Endodermal cell (in vitro differentiated cells): ENCODE measurements around the gene SYT3. TPM values are rescaled to one million over a fixed set of nuclear protein-coding genes. Genes with fewer than 3 reads are reported as not detected.

Experiments used
- DNase-seq: peaks from one replicate; pipeline ENCODE4 v3.0.0-alpha.2; 2017
- H3K27ac ChIP-seq: 2 replicates; pipeline ENCODE4 v1.5.1; 2013; ENCODE audit warnings: mild to moderate bottlenecking, low read depth, low read length, moderate library complexity
- H3K27me3 ChIP-seq: 2 replicates; pipeline ENCODE4 v1.6.1; 2013; ENCODE audit warnings: mild to moderate bottlenecking, low read length, moderate library complexity; ENCODE audit not compliant: insufficient read depth, control insufficient read depth, poor library complexity, severe bottlenecking
- H3K36me3 ChIP-seq: 2 replicates; pipeline ENCODE4 v1.7.0; 2013; ENCODE audit warnings: mild to moderate bottlenecking, low read length, moderate library complexity; ENCODE audit not compliant: control insufficient read depth, insufficient read depth
- H3K4me1 ChIP-seq: one replicate; pipeline ENCODE4 v1.7.0; 2013; ENCODE audit warnings: low read length; ENCODE audit not compliant: control insufficient read depth, insufficient read depth
- H3K4me3 ChIP-seq: 2 replicates; pipeline ENCODE4 v1.5.1; 2013; ENCODE audit warnings: mild to moderate bottlenecking, low read length, moderate library complexity
- H3K9ac ChIP-seq: 2 replicates; pipeline ENCODE4 v1.6.1; 2013; ENCODE audit warnings: mild to moderate bottlenecking, low read length, moderate library complexity; ENCODE audit not compliant: poor library complexity, severe bottlenecking; ENCODE audit errors: extremely low read depth
- H3K9me3 ChIP-seq: 2 replicates; pipeline ENCODE4 v1.6.1; 2013; ENCODE audit warnings: mild to moderate bottlenecking, low read length, moderate library complexity; ENCODE audit not compliant: control insufficient read depth
- H3K27ac Mint-ChIP-seq: 2 replicates; pipeline ENCODE4 v1.8.0; 2020; ENCODE audit warnings: mixed read lengths
- H3K27me3 Mint-ChIP-seq: 2 replicates; pipeline ENCODE4 v1.8.0; 2021; ENCODE audit warnings: mild to moderate bottlenecking, mixed read lengths; ENCODE audit not compliant: insufficient read depth
- H3K36me3 Mint-ChIP-seq: 2 replicates; pipeline ENCODE4 v1.8.0; 2020; ENCODE audit warnings: low read depth, mixed read lengths
- H3K4me1 Mint-ChIP-seq: 2 replicates; pipeline ENCODE4 v1.8.0; 2020; ENCODE audit warnings: mixed read lengths
- H3K4me3 Mint-ChIP-seq: 2 replicates; pipeline ENCODE4 v1.8.0; 2020; ENCODE audit warnings: mild to moderate bottlenecking, moderate library complexity, mixed read lengths
- H3K9me3 Mint-ChIP-seq: 2 replicates; pipeline ENCODE4 v1.8.0; 2020; ENCODE audit warnings: mild to moderate bottlenecking, mixed read lengths
- CTCF ChIP-seq: fragments of 200-600 bp; sonication (generic); conservative IDR thresholded peaks from 2 replicates; pipeline ENCODE4 v1.5.0; 2021; ENCODE audit warnings: antibody characterized with exemption, mild to moderate bottlenecking
- WGBS, 2 experiments: methylation state at CpG; one replicate each; pipeline versions ENCODE4 v1.1.5 to v1.1.7; 2013; ENCODE audit warnings: missing lambda C conversion rate in 2 of 2, mixed read lengths in 1 of 2; ENCODE audit not compliant: insufficient coverage in 1 of 2, insufficient read length in 1 of 2; 5-methylcytosine and 5-hydroxymethylcytosine counted together
- total RNA-seq, 2 donors: library from RNA; stranded (reverse); fragmentation: NEBNext Ultra II Directional in 1 of 2; extraction: Animal tissue kit (Norgen Biotek cat#: 25700) in 1 of 2; gene quantifications; 2 replicates in 1 of 2; 3 replicates in 1 of 2; pipeline ENCODE4 v1.2.1, GENCODE V29; 2021

Gene SYT3
- total RNA-seq, 2 donors from 2014 or later = 1.7 to 1.9 TPM

GRCh38 chr19:50666346-50667176 lies 26.9 kb upstream of the SYT3 start:
- Mint-ChIP-seq H3K27me3 (peaks cover 86% of the 10 kb centered on the region), H3K36me3 (no peaks in the 10 kb centered on the region), H3K4me3 (no peak overlapping the region), H3K9me3 (no peaks in the 10 kb centered on the region), H3K4me1 (peaks cover 3% of the 10 kb centered on the region), H3K27ac (no peak overlapping the region)
- no peak for DNase-seq
- no peak overlapping the region for H3K27ac ChIP-seq
- no peaks in the 10 kb centered on the region for H3K36me3 ChIP-seq
- peaks cover 31% of the 10 kb centered on the region for H3K27me3 ChIP-seq
- no peaks in the 10 kb centered on the region for H3K4me1 ChIP-seq
- WGBS, 2 experiments = 86 to 87% methylated on average over 14 to 47 of the region's 47 CpGs
- TF ChIP-seq CTCF = no peak
- no peaks in the 10 kb centered on the region for H3K9me3 ChIP-seq
- H3K4me3 ChIP-seq = no peak overlapping the region
- no peak overlapping the region for H3K9ac ChIP-seq

GRCh38 chr19:50664204-50664603 lies 24.5 kb upstream of the SYT3 start:
- Histone ChIP-seq H3K4me1 (no peaks in the 10 kb centered on the region), H3K9ac (no peak overlapping the region), H3K9me3 (no peaks in the 10 kb centered on the region), H3K27me3 (peaks cover 18% of the 10 kb centered on the region), H3K4me3 (no peak overlapping the region), H3K36me3 (no peaks in the 10 kb centered on the region), H3K27ac (no peak overlapping the region)
- Mint-ChIP-seq H3K4me3 (no peak overlapping the region), H3K27me3 (peaks cover 74% of the 10 kb centered on the region), H3K27ac (no peak overlapping the region), H3K36me3 (no peaks in the 10 kb centered on the region), H3K4me1 (peaks cover 4% of the 10 kb centered on the region), H3K9me3 (no peaks in the 10 kb centered on the region)
- 79 to 91% methylated on average over 5 to 6 of the region's 6 CpGs for WGBS, 2 experiments
- DNase-seq = no peak
- no peak for TF ChIP-seq CTCF

- TF ChIP-seq CTCF = peak; percentile 45
- 80% methylated on average over 1 of the region's 1 CpG; no CpG with 5 or more reads in 1 of the 2 experiments for WGBS, 2 experiments
- no peaks in the 10 kb centered on the region for H3K9me3 Mint-ChIP-seq
- H3K27ac Mint-ChIP-seq = no peak overlapping the region
- no peak overlapping the region for H3K27ac ChIP-seq
- H3K9ac ChIP-seq = no peak overlapping the region
- H3K36me3 Mint-ChIP-seq = no peaks in the 10 kb centered on the region
- no peaks in the 10 kb centered on the region for H3K36me3 ChIP-seq
- no peaks in the 10 kb centered on the region for H3K4me1 ChIP-seq
- no peak overlapping the region for H3K4me3 ChIP-seq
- no peaks in the 10 kb centered on the region for H3K9me3 ChIP-seq
- peaks cover 69% of the 10 kb centered on the region for H3K27me3 Mint-ChIP-seq
- H3K4me3 Mint-ChIP-seq = no peak overlapping the region
- H3K27me3 ChIP-seq = peaks cover 14% of the 10 kb centered on the region
- DNase-seq = no peak
- peaks cover 4% of the 10 kb centered on the region for H3K4me1 Mint-ChIP-seq
Measured at GRCh38 chr19:50663482-50663790, 23.8 kb upstream of the SYT3 start.
